ENCODE results near the gene PEAK3.
"Not testable (repeated sequence)": the region's sequence is repeated elsewhere in the genome, so short reads cannot be mapped to it uniquely, and the experiment has no call there.

The PEAK3 gene

DNA sequence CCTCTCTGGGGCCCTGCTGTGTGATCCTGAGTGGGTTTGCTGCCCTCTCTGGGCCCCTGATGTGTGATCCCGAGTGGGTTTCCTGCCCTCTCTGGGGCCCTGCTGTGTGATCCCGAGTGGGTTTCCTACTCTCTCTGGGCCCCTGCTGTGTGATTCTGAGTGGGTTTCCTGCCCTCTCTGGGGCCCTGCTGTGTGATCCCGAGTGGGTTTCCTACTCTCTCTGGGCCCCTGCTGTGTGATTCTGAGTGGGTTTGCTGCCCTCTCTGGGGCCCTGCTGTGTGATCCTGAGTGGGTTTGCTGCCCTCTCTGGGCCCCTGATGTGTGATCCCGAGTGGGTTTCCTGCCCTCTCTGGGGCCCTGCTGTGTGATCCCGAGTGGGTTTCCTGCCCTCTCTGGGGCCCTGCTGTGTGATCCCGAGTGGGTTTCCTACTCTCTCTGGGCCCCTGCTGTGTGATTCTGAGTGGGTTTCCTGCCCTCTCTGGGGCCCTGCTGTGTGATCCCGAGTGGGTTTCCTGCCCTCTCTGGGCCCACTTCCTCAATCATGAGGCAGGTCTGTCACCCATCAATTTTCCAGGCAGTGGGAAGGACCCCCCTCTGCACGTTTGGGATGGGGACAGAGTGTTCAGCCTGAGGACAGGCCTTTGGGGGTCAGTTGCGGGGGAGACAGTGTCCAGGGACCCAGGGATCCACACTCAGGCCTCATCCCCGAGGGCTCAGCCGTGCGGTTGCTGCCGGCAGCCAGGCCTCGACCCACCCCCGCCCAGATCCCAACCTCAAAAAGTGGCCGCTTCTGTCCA lies 512 bp downstream of the PEAK3 start:
- H3K4me1 ChIP-seq (ENCODE audit: control insufficient read depth, insufficient read depth, low read depth, low read length): peaks cover 28% of the 10 kb centered on the region
- H2BK12ac ChIP-seq (ENCODE audit: low read length in 2 of 2): peak overlapping the region in 1 of 2 experiments; percentile 97
- H3K9ac ChIP-seq (ENCODE audit: low read length): peak overlapping the region; percentile 29
- H2BK120ac ChIP-seq (ENCODE audit: low read depth, low read length): peak overlapping the region; percentile 59
- not testable (repeated sequence) for H2BK5ac ChIP-seq (ENCODE audit: low read depth, low read length, poor library complexity, severe bottlenecking); H3K9me3 ChIP-seq (ENCODE audit: control insufficient read depth, low read length); H2AK5ac ChIP-seq (ENCODE audit: low read length, severe bottlenecking); H3K27me3 ChIP-seq (ENCODE audit: control insufficient read depth in 1 of 2, insufficient read depth in 1 of 2, low read length in 2 of 2); H3K27ac ChIP-seq (ENCODE audit: low read length, poor library complexity, severe bottlenecking); H3K4me3 ChIP-seq (ENCODE audit: insufficient read depth in 1 of 2, low read depth in 1 of 2, low read length in 2 of 2); DNase-seq
- H3K23ac ChIP-seq (ENCODE audit: low read length in 2 of 2): peak overlapping the region in 1 of 2 experiments; percentile 96
- peak overlapping the region in 1 of 2 experiments; percentile 91 for H3K14ac ChIP-seq (ENCODE audit: low read length in 2 of 2)
- peaks cover 4 to 18% of the 10 kb centered on the region in 2 experiments for H3K36me3 ChIP-seq (ENCODE audit: control insufficient read depth in 1 of 2, insufficient read depth in 2 of 2, low read depth in 1 of 2, low read length in 2 of 2)
- peak overlapping the region; percentile 31 to 96 for H3K18ac ChIP-seq (ENCODE audit: low read depth in 1 of 2, low read length in 2 of 2)
- H3K4ac ChIP-seq (ENCODE audit: low read depth in 1 of 2, low read length in 2 of 2): peak overlapping the region; percentile 52 to 95
- peak overlapping the region; percentile 25 for H4K8ac ChIP-seq (ENCODE audit: low read length)
- peak overlapping the region; percentile 29 for H2AFZ ChIP-seq (ENCODE audit: low read depth, low read length)
- peak overlapping the region; percentile 31 for H2BK15ac ChIP-seq (ENCODE audit: low read depth, poor library complexity, severe bottlenecking)
- peak overlapping the region; percentile 88 for H3K4me2 ChIP-seq (ENCODE audit: low read length, poor library complexity, severe bottlenecking)
- WGBS: 14% methylated on average over 7 of the region's 16 CpGs
- H3K79me1 ChIP-seq (replicated peaks; ENCODE audit: low read length, poor library complexity, severe bottlenecking): peaks cover 15% of the 10 kb centered on the region
- peak overlapping the region; percentile 10 for H4K91ac ChIP-seq (ENCODE audit: low read length)

DNA sequence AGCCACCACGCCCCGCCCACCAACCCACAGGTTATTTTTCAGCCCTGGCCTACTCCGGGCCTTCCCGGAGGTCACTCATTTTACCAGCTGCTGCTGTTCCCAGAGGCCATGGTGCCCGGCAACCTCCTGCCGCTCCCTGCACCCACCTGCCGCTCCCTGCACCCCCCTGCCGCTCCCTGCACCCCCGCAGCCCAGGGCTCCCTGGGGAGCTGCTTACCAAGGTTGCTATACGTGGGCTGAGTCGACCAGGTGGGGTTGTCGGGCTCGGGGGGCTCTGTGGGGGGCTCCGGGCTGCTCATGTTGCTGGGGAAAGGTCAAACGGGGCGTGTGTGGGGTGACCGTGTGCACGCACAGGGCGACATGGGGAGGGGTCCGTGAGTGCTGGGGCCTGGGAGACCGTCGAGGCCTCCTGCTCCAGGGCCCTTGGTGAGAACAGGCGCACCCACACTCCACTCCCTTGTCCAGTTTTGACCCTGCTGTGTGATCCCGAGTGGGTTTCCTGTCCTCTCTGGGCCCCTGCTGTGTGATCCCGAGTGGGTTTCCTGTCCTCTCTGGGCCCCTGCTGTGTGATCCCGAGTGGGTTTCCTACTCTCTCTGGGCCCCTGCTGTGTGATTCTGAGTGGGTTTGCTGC lies 1.2 kb downstream of the PEAK3 start:
- Histone ChIP-seq H4K8ac (ENCODE audit: low read length) (peak overlapping the region; percentile 41), H3K4me1 (ENCODE audit: control insufficient read depth, insufficient read depth, low read depth, low read length) (peaks cover 33% of the 10 kb centered on the region), H2AFZ (ENCODE audit: low read depth, low read length) (no peak overlapping the region), H3K4me3 (ENCODE audit: insufficient read depth in 1 of 2, low read depth in 1 of 2, low read length in 2 of 2) (no peak overlapping the region), H2BK5ac (ENCODE audit: low read depth, low read length, poor library complexity, severe bottlenecking) (no peak overlapping the region), H2AK5ac (ENCODE audit: low read length, severe bottlenecking) (no peak overlapping the region), H2BK12ac (ENCODE audit: low read length in 2 of 2) (no peak overlapping the region), H3K4ac (ENCODE audit: low read depth in 1 of 2, low read length in 2 of 2) (no peak overlapping the region), H3K23ac (ENCODE audit: low read length in 2 of 2) (no peak overlapping the region), H2BK120ac (ENCODE audit: low read depth, low read length) (no peak overlapping the region), H3K18ac (ENCODE audit: low read depth in 1 of 2, low read length in 2 of 2) (no peak overlapping the region), H4K91ac (ENCODE audit: low read length) (peak overlapping the region; percentile 68), H3K79me1 (replicated peaks; ENCODE audit: low read length, poor library complexity, severe bottlenecking) (peaks cover 18% of the 10 kb centered on the region), H3K27me3 (ENCODE audit: control insufficient read depth in 1 of 2, insufficient read depth in 1 of 2, low read length in 2 of 2) (peaks cover 0 to 3% of the 10 kb centered on the region in 2 experiments), H2BK15ac (ENCODE audit: low read depth, poor library complexity, severe bottlenecking) (no peak overlapping the region), H3K9me3 (ENCODE audit: control insufficient read depth, low read length) (no peaks in the 10 kb centered on the region), H3K27ac (ENCODE audit: low read length, poor library complexity, severe bottlenecking) (no peak overlapping the region), H3K4me2 (ENCODE audit: low read length, poor library complexity, severe bottlenecking) (no peak overlapping the region), H3K9ac (ENCODE audit: low read length) (no peak overlapping the region), H3K14ac (ENCODE audit: low read length in 2 of 2) (peak overlapping the region in 1 of 2 experiments; percentile 79), H3K36me3 (ENCODE audit: control insufficient read depth in 1 of 2, insufficient read depth in 2 of 2, low read depth in 1 of 2, low read length in 2 of 2) (peaks cover 4 to 25% of the 10 kb centered on the region in 2 experiments)
- DNase-seq: no peak
- 88% methylated on average over 23 of the region's 26 CpGs for WGBS

DNA sequence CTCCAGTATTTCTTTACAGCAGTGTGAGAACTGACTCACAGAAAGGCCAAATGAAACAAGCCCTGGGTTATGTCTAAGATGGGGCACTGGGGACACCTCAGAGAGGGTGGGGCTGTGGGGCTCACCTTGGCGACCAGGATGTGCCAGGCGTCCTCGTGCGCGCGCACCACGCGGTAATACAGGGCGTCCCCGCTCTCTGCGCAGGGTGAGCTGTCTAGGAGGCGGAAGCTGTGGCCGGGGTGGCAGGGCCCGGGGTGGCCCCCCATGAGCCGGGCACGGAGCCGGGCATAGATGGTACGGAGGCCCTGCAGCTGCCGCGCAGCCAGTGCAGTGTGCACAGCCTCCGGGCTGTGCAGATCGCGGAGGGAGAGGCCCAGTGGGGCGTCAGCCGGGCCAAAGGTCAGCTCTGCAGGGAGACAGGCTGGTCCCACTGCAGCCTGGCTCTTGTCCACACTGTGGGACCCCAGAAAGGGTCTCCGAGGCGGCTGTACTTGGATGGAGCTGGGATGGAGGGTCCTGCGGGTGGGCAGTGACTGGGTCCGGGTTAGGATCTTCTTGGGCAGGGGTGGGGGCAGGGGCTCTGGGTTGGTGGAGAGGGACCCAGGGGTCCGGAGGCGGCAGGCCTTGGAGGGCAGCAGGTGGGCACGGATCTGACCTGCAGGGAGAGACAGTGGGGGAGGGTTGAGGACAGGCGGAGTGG lies 3.4 kb downstream of the PEAK3 start:
- no peak overlapping the region for H2BK5ac ChIP-seq (ENCODE audit: low read depth, low read length, poor library complexity, severe bottlenecking)
- no peak overlapping the region for H3K23ac ChIP-seq (ENCODE audit: low read length in 2 of 2)
- H2AFZ ChIP-seq (ENCODE audit: low read depth, low read length): no peak overlapping the region
- H3K4me2 ChIP-seq (ENCODE audit: low read length, poor library complexity, severe bottlenecking): no peak overlapping the region
- peak overlapping the region; percentile 54 for H4K8ac ChIP-seq (ENCODE audit: low read length)
- H3K4me1 ChIP-seq (ENCODE audit: control insufficient read depth, insufficient read depth, low read depth, low read length): peaks cover 50% of the 10 kb centered on the region
- no peak overlapping the region for H3K4me3 ChIP-seq (ENCODE audit: insufficient read depth in 1 of 2, low read depth in 1 of 2, low read length in 2 of 2)
- peak overlapping the region in 1 of 2 experiments; percentile 19 for H3K4ac ChIP-seq (ENCODE audit: low read depth in 1 of 2, low read length in 2 of 2)
- no peak overlapping the region for H2BK12ac ChIP-seq (ENCODE audit: low read length in 2 of 2)
- H4K91ac ChIP-seq (ENCODE audit: low read length): no peak overlapping the region
- H3K14ac ChIP-seq (ENCODE audit: low read length in 2 of 2): no peak overlapping the region
- 95% methylated on average over 33 of the region's 33 CpGs for WGBS
- no peak overlapping the region for H2AK5ac ChIP-seq (ENCODE audit: low read length, severe bottlenecking)
- H3K9ac ChIP-seq (ENCODE audit: low read length): no peak overlapping the region
- no peak overlapping the region for H2BK120ac ChIP-seq (ENCODE audit: low read depth, low read length)
- H2BK15ac ChIP-seq (ENCODE audit: low read depth, poor library complexity, severe bottlenecking): no peak overlapping the region
- no peaks in the 10 kb centered on the region for H3K27me3 ChIP-seq (ENCODE audit: control insufficient read depth in 1 of 2, insufficient read depth in 1 of 2, low read length in 2 of 2)
- H3K36me3 ChIP-seq (ENCODE audit: control insufficient read depth in 1 of 2, insufficient read depth in 2 of 2, low read depth in 1 of 2, low read length in 2 of 2): peaks cover 11 to 44% of the 10 kb centered on the region in 2 experiments
- no peak for DNase-seq
- no peak overlapping the region for H3K27ac ChIP-seq (ENCODE audit: low read length, poor library complexity, severe bottlenecking)
- no peak overlapping the region for H3K18ac ChIP-seq (ENCODE audit: low read depth in 1 of 2, low read length in 2 of 2)
- peaks cover 21% of the 10 kb centered on the region for H3K79me1 ChIP-seq (replicated peaks; ENCODE audit: low read length, poor library complexity, severe bottlenecking)
- H3K9me3 ChIP-seq (ENCODE audit: control insufficient read depth, low read length): no peaks in the 10 kb centered on the region

DNA sequence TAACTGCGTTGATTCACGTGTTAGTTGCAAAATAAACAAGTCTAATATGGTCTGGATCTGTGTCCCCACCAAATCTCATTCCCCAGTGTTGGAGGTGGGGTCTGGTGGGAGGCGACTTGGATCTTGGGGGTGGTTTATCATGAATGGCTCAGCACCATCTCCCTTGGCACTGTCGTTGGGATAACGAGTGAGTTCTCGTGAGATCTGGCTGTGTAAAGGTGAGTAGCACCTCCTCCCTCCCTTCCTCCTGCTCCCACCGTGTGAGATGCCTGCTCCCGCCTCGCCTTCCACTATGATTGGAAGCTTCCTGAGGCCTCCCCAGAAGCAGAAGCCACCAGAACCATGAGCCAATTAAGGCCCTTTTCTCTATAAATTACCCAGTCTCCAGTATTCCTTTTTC lies 4.8 kb downstream of the PEAK3 start:
- peaks cover 57% of the 10 kb centered on the region for H3K4me1 ChIP-seq (ENCODE audit: control insufficient read depth, insufficient read depth, low read depth, low read length)
- no peak overlapping the region for H3K4me3 ChIP-seq (ENCODE audit: insufficient read depth in 1 of 2, low read depth in 1 of 2, low read length in 2 of 2)
- H2BK15ac ChIP-seq (ENCODE audit: low read depth, poor library complexity, severe bottlenecking): no peak overlapping the region
- H4K91ac ChIP-seq (ENCODE audit: low read length): no peak overlapping the region
- WGBS: 89% methylated on average over 8 of the region's 9 CpGs
- no peak for DNase-seq
- H3K27ac ChIP-seq (ENCODE audit: low read length, poor library complexity, severe bottlenecking): no peak overlapping the region
- no peak overlapping the region for H2AK5ac ChIP-seq (ENCODE audit: low read length, severe bottlenecking)
- H3K4me2 ChIP-seq (ENCODE audit: low read length, poor library complexity, severe bottlenecking): no peak overlapping the region
- no peak overlapping the region for H4K8ac ChIP-seq (ENCODE audit: low read length)
- H2BK12ac ChIP-seq (ENCODE audit: low read length in 2 of 2): no peak overlapping the region
- H3K9ac ChIP-seq (ENCODE audit: low read length): no peak overlapping the region
- no peak overlapping the region for H3K4ac ChIP-seq (ENCODE audit: low read depth in 1 of 2, low read length in 2 of 2)
- H2AFZ ChIP-seq (ENCODE audit: low read depth, low read length): no peak overlapping the region
- H3K79me1 ChIP-seq (replicated peaks; ENCODE audit: low read length, poor library complexity, severe bottlenecking): peaks cover 21% of the 10 kb centered on the region
- H2BK5ac ChIP-seq (ENCODE audit: low read depth, low read length, poor library complexity, severe bottlenecking): no peak overlapping the region
- peaks cover 24 to 57% of the 10 kb centered on the region in 2 experiments for H3K36me3 ChIP-seq (ENCODE audit: control insufficient read depth in 1 of 2, insufficient read depth in 2 of 2, low read depth in 1 of 2, low read length in 2 of 2)
- H3K23ac ChIP-seq (ENCODE audit: low read length in 2 of 2): no peak overlapping the region
- no peaks in the 10 kb centered on the region for H3K27me3 ChIP-seq (ENCODE audit: control insufficient read depth in 1 of 2, insufficient read depth in 1 of 2, low read length in 2 of 2)
- no peak overlapping the region for H3K14ac ChIP-seq (ENCODE audit: low read length in 2 of 2)
- no peak overlapping the region for H3K18ac ChIP-seq (ENCODE audit: low read depth in 1 of 2, low read length in 2 of 2)
- H2BK120ac ChIP-seq (ENCODE audit: low read depth, low read length): no peak overlapping the region
- no peaks in the 10 kb centered on the region for H3K9me3 ChIP-seq (ENCODE audit: control insufficient read depth, low read length)

All from mesenchymal stem cell (in vitro differentiated cells and primary cell).